Endothelial cell of umbilical vein (primary cell): ENCODE measurements around the gene PXN. TPM values are rescaled to one million over a fixed set of nuclear protein-coding genes. Genes with fewer than 3 reads are reported as not detected.

ENCODE experiments used
- BruUV-seq: library from RNA; stranded (reverse); fragments of 400-500 nt; replicated peaks from 2 replicates; lab custom pipeline; 2021; lab: Mats Ljungman, UMichigan
- CTCF ChIA-PET: fragments of 300-600, 350-600 bp; sonication (Branson Sonifier 250); formaldehyde crosslinking; loops from one replicate; lab custom pipeline; 2021; ENCODE audit warnings: antibody characterized with exemption, inconsistent platforms; lab: Charles Lee
- POLR2A ChIA-PET: fragments of 300-600, 350-600 bp; sonication (Branson Sonifier 250); formaldehyde crosslinking; loops from one replicate; lab custom pipeline; 2021; ENCODE audit warnings: antibody characterized with exemption, inconsistent platforms; lab: Charles Lee
- DNase-seq: peaks from one replicate; pipeline ENCODE4 v3.0.0-alpha.2; 2011; ENCODE audit warnings: low read depth, low spot score
- FAIRE-seq: peaks from 2 replicates; lab custom pipeline; 2011; peaks lifted over from hg19 to GRCh38; lab: Jason Lieb, UNC
- H2AFZ ChIP-seq: 2 replicates; pipeline ENCODE4 v1.6.0; 2012; ENCODE audit warnings: low read depth, low read length, control low read depth, inconsistent platforms
- H3K27ac ChIP-seq: 2 replicates; pipeline ENCODE4 v1.5.1; 2011; ENCODE audit warnings: low read depth, mild to moderate bottlenecking, control low read depth, low read length, moderate library complexity; ENCODE audit not compliant: insufficient read depth
- H3K27me3 ChIP-seq, 2 experiments: 2 replicates each; pipeline versions ENCODE4 v1.6.0 to v1.6.1; 2011; ENCODE audit warnings: low read length in 2 of 2, mixed read lengths in 1 of 2; ENCODE audit not compliant: control insufficient read depth in 2 of 2, insufficient read depth in 2 of 2
- H3K36me3 ChIP-seq, 2 experiments: 2 replicates in 1 of 2; 3 replicates in 1 of 2; pipeline ENCODE4 v1.5.1; 2011; ENCODE audit warnings: low read length in 2 of 2, mild to moderate bottlenecking in 1 of 2, moderate library complexity in 1 of 2; ENCODE audit not compliant: control insufficient read depth in 2 of 2, insufficient read depth in 2 of 2; ENCODE audit errors: extremely low read depth in 1 of 2
- H3K4me1 ChIP-seq: 3 replicates; pipeline ENCODE4 v1.5.1; 2011; ENCODE audit warnings: mild to moderate bottlenecking, low read length; ENCODE audit not compliant: control insufficient read depth, insufficient read depth; ENCODE audit errors: extremely low read depth
- H3K4me2 ChIP-seq: 2 replicates; pipeline ENCODE4 v1.6.1; 2011; ENCODE audit warnings: low read length, control low read depth, mixed read lengths; ENCODE audit not compliant: insufficient read depth
- H3K4me3 ChIP-seq, 3 experiments: fragments of 200-600 bp in 1 of 3; sonication (generic), shearing (Covaris generic) in 1 of 3; replicated peaks in 1 of 3; 2 replicates each; pipeline ENCODE4 v1.5.1; 2011 to 2016; ENCODE audit warnings: control low read depth in 3 of 3, low read length in 3 of 3, mild to moderate bottlenecking in 2 of 3, inconsistent platforms in 1 of 3, low read depth in 1 of 3, moderate library complexity in 1 of 3; ENCODE audit not compliant: insufficient read depth in 1 of 3
- H3K79me2 ChIP-seq: 2 replicates; pipeline ENCODE4 v1.6.0; 2012; ENCODE audit warnings: low read length, inconsistent platforms; ENCODE audit not compliant: control insufficient read depth, insufficient read depth
- H3K9ac ChIP-seq: replicated peaks from 2 replicates; pipeline ENCODE3; 2011; ENCODE audit warnings: low read length, control low read depth; ENCODE audit not compliant: insufficient read depth; ENCODE audit errors: extremely low read depth
- H3K9me1 ChIP-seq: replicated peaks from 3 replicates; pipeline ENCODE4 v1.6.0; 2011; ENCODE audit warnings: mild to moderate bottlenecking, low read length; ENCODE audit not compliant: control insufficient read depth, insufficient read depth; ENCODE audit errors: extremely low read depth
- H3K9me3 ChIP-seq: replicated peaks from 2 replicates; pipeline ENCODE4 v1.5.1; 2012; ENCODE audit warnings: low read length, inconsistent platforms; ENCODE audit not compliant: control insufficient read depth, insufficient read depth
- H4K20me1 ChIP-seq: replicated peaks from 2 replicates; pipeline ENCODE3; 2011; ENCODE audit warnings: mild to moderate bottlenecking, low read length; ENCODE audit not compliant: control insufficient read depth, insufficient read depth; ENCODE audit errors: extremely low read depth
- CTCF ChIP-seq, 2 donors: IDR thresholded peaks; 1 replicate in 1 of 2; 2 replicates in 1 of 2; pipeline ENCODE4 v1.5.1; 2011; ENCODE audit warnings: low read length in 2 of 2, mild to moderate bottlenecking in 2 of 2, moderate library complexity in 2 of 2, control low read depth in 1 of 2, inconsistent platforms in 1 of 2, low read depth in 1 of 2; ENCODE audit not compliant: insufficient read depth in 1 of 2; ENCODE audit errors: extremely low read depth in 1 of 2
- EZH2 ChIP-seq: IDR thresholded peaks from 2 replicates; pipeline ENCODE4 v1.6.1; 2012; ENCODE audit warnings: borderline replicate concordance, low read depth, mild to moderate bottlenecking, moderate library complexity, low read length, inconsistent platforms; ENCODE audit not compliant: severe bottlenecking
- FOS ChIP-seq: IDR thresholded peaks from 2 replicates; pipeline ENCODE4 v1.6.1; 2011; ENCODE audit warnings: mild to moderate bottlenecking, low read length, moderate library complexity, borderline replicate concordance; ENCODE audit not compliant: insufficient read depth
- GATA2 ChIP-seq: IDR thresholded peaks from 2 replicates; pipeline ENCODE4 v1.7.0; 2011; ENCODE audit warnings: low read depth, mild to moderate bottlenecking, moderate library complexity, mixed read lengths, low read length; ENCODE audit not compliant: insufficient read length, insufficient read depth
- JUN ChIP-seq: IDR thresholded peaks from 2 replicates; pipeline ENCODE4 v1.6.1; 2011; ENCODE audit warnings: borderline replicate concordance, low read depth; ENCODE audit not compliant: insufficient read length, insufficient read depth
- MAX ChIP-seq: IDR thresholded peaks from 2 replicates; pipeline ENCODE4 v1.6.1; 2011; ENCODE audit not compliant: insufficient read depth, insufficient read length
- MYC ChIP-seq: IDR thresholded peaks from one replicate; pipeline ENCODE4 v1.6.1; 2011; ENCODE audit warnings: mild to moderate bottlenecking, low read depth, low read length
- POLR2A ChIP-seq: IDR thresholded peaks from 2 replicates; pipeline ENCODE4 v1.6.1; 2012; ENCODE audit warnings: low read depth, mild to moderate bottlenecking, control low read depth, low read length
- POLR2AphosphoS5 ChIP-seq: IDR thresholded peaks from 2 replicates; pipeline ENCODE4 v1.6.1; 2012; ENCODE audit warnings: low read depth, mild to moderate bottlenecking, control low read depth, low read length, moderate library complexity; ENCODE audit not compliant: insufficient read depth
- dilution Hi-C: fragments of 300-500 bp; cut with MboI; formaldehyde crosslinking; loops from one replicate; pipeline ENCODE4 v1.15.0; 2019; ENCODE audit warnings: low sequenced_read_pairs; ENCODE audit not compliant: extremely low pct_ligation_motif_present
- intact Hi-C: fragments of 100-400 bp; cut with micrococcal nuclease; formaldehyde crosslinking; loops from one replicate; pipeline ENCODE4 v1.10.0; 2022
- polyA plus RNA-seq, 4 experiments: library from polyadenylated mRNA; depleted of rRNA in 3 of 4; stranded (reverse) in 3 of 4; unstranded in 1 of 4; fragments of >200 nt; gene quantifications; 2 replicates each; pipeline versions ENCODE4 v1.2.1 to v1.2.3, GENCODE V29; 2011 to 2012; ENCODE audit warnings: missing spikeins in 1 of 4
- total RNA-seq: library from RNA; stranded (reverse); gene quantifications from 2 replicates; pipeline ENCODE4 v1.2.3, GENCODE V29; 2021

The PXN gene
- total and polyA plus RNA-seq, 2 donors (not counting 3 experiments of a cell fraction or from before 2014, with no cell fraction given) = 132 to 258 TPM

GRCh38 chr12:120230326-120230973, 35.1 kb downstream of the PXN start:
- no peaks in the 10 kb centered on the region for H3K9me1 ChIP-seq
- DNase-seq (peak; percentile 78), FAIRE-seq (no peak)
- peak overlapping the region; percentile 96 for H3K9ac ChIP-seq
- TF ChIP-seq MYC (peak; percentile 43), MAX (no peak), POLR2AphosphoS5 (peak; percentile 68), EZH2 (no peak), POLR2A (no peak), CTCF (IDR thresholded peaks at IDR 0.05; ENCODE audit: extremely low read depth in 1 of 2, insufficient read depth in 1 of 2, low read depth in 1 of 2, low read length in 2 of 2) (no peak), FOS (peak; percentile 55), GATA2 (peak; percentile 79), JUN (peak; percentile 40)
- intact Hi-C loops (no loop called here), dilution Hi-C loops (no loop called here)
- POLR2A ChIA-PET = interaction anchor here (0.7 to 8.6 kb wide), 10 partner anchors 8 to 81 kb away, joined by 3 to 211 read pairs (median 24); partner anchors contain the start of genes PXN, RNU4-1, RNU4-2 and RPLP0
- CTCF ChIA-PET = interaction anchor here (1.1 to 10.7 kb wide), 5 partner anchors 10 to 72 kb away, joined by 3 to 1402 read pairs (median 15); partner anchors contain the start of genes PXN, RNU4-1, RNU4-2 and RPLP0
- no peaks in the 10 kb centered on the region for H4K20me1 ChIP-seq
- BruUV-seq = no TSS peak
- H3K79me2 ChIP-seq = peaks cover 83% of the 10 kb centered on the region
- peaks cover 0 to 11% of the 10 kb centered on the region in 2 experiments for H3K36me3 ChIP-seq
- no peaks in the 10 kb centered on the region for H3K27me3 ChIP-seq
- no peak overlapping the region for H2AFZ ChIP-seq
- peaks cover 87% of the 10 kb centered on the region for H3K4me1 ChIP-seq
- peak overlapping the region in 1 of 3 experiments; percentile 30 for H3K4me3 ChIP-seq
- H3K4me2 ChIP-seq = peak overlapping the region; percentile 69
- H3K27ac ChIP-seq = peak overlapping the region; percentile 100
- H3K9me3 ChIP-seq = no peaks in the 10 kb centered on the region
